ENCODE measurements around the gene RAD23B.

RAD23B gene

GRCh38 chr9:107307331-107307730 is 24.3 kb downstream of the RAD23B start:
- DNase-seq (ENCODE audit: low read depth), result no peak
- no peak for TF ChIP-seq CTCF (conservative IDR thresholded peaks at IDR 0.05; ENCODE audit: low read depth, low read length)
- no peak overlapping the region for H3K4me3 ChIP-seq (ENCODE audit: low read length)

GRCh38 chr9:107308461-107308860 is 25.4 kb downstream of the RAD23B start:
- no peak for DNase-seq (ENCODE audit: low read depth)

GRCh38 chr9:107309271-107309670 is 26.2 kb downstream of the RAD23B start:
- no peak overlapping the region for H3K4me3 ChIP-seq (ENCODE audit: low read length)
- TF ChIP-seq CTCF (conservative IDR thresholded peaks at IDR 0.05; ENCODE audit: low read depth, low read length), result no peak
- DNase-seq (ENCODE audit: low read depth), result no peak

More at GRCh38 chr9:107308461-107308860, 25.4 kb downstream of the RAD23B start:
- H3K4me3 ChIP-seq (ENCODE audit: low read length), result no peak overlapping the region
- TF ChIP-seq CTCF (conservative IDR thresholded peaks at IDR 0.05; ENCODE audit: low read depth, low read length), result no peak

GRCh38 chr9:107312376-107313050 is 29.4 kb downstream of the RAD23B start:
- no peak for DNase-seq (ENCODE audit: low read depth)
- no peak for TF ChIP-seq CTCF (conservative IDR thresholded peaks at IDR 0.05; ENCODE audit: low read depth, low read length)
- H3K4me3 ChIP-seq (ENCODE audit: low read length), result no peak overlapping the region

- DNase-seq (ENCODE audit: low read depth), result no peak
- no peak for TF ChIP-seq CTCF (conservative IDR thresholded peaks at IDR 0.05; ENCODE audit: low read depth, low read length)
- no peak overlapping the region for H3K4me3 ChIP-seq (ENCODE audit: low read length)
Observed at GRCh38 chr9:107313555-107314096, 30.5 kb downstream of the RAD23B start.

- H3K4me3 ChIP-seq (ENCODE audit: low read length), result no peak overlapping the region
- no peak for DNase-seq (ENCODE audit: low read depth)
- no peak for TF ChIP-seq CTCF (conservative IDR thresholded peaks at IDR 0.05; ENCODE audit: low read depth, low read length)
Observed at GRCh38 chr9:107314763-107315162, 31.7 kb downstream of the RAD23B start.

Data from retinal pigment epithelial cell (primary cell).